ENCODE measurements around the gene CAD. TPM values are rescaled to one million over a fixed set of nuclear protein-coding genes. Genes with fewer than 3 reads are reported as not detected.

The CAD gene
- total and polyA plus RNA-seq, 9 of the 15 experiments (the other 6 are each of a cell fraction or from before 2014, with no cell fraction given) = 7.5 to 126 (median 33.7) TPM

DNA sequence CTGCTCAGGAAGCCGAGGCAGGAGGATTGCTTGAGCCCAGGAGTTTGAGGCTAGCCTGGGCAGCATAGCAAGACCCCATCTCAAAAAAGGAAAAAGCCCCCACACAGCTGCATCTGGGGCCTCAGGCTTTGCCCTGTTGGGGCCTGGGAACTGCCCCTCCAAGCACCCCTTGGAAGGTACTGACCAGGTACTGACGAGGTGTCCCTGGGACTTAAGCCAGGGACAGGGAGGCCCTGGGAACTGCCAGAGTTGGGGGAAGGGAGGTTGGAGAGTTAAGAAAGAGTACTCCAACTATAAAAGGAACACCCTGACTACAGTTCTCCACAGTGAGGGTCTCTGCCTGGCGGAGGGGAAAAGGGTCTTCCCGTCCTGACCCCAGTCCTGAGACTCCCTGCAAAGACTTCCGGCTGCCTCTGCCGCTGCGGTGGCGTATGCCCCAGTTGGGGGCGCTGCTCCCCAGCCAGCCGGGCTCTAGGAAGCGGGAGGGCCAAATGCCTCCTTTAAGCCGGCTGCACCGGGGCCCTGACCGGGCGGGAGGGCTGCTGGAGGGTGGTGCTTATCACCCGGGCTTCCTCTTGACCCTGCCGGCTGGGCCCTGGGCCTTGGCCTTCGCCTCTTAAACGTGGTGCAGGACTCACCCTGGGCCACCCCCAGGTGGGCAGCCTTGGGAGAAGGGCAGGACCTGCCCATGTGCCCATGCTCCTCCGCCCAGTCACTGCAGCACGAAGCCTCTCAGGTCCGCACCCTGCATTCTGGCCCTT, 32.9 kb downstream of the CAD start (continued):
- TF ChIP-seq THAP7 (CRISPR knock-in tag; IDR thresholded peaks at IDR 0.05) = no peak
- TF ChIP-seq, protein P1, sequence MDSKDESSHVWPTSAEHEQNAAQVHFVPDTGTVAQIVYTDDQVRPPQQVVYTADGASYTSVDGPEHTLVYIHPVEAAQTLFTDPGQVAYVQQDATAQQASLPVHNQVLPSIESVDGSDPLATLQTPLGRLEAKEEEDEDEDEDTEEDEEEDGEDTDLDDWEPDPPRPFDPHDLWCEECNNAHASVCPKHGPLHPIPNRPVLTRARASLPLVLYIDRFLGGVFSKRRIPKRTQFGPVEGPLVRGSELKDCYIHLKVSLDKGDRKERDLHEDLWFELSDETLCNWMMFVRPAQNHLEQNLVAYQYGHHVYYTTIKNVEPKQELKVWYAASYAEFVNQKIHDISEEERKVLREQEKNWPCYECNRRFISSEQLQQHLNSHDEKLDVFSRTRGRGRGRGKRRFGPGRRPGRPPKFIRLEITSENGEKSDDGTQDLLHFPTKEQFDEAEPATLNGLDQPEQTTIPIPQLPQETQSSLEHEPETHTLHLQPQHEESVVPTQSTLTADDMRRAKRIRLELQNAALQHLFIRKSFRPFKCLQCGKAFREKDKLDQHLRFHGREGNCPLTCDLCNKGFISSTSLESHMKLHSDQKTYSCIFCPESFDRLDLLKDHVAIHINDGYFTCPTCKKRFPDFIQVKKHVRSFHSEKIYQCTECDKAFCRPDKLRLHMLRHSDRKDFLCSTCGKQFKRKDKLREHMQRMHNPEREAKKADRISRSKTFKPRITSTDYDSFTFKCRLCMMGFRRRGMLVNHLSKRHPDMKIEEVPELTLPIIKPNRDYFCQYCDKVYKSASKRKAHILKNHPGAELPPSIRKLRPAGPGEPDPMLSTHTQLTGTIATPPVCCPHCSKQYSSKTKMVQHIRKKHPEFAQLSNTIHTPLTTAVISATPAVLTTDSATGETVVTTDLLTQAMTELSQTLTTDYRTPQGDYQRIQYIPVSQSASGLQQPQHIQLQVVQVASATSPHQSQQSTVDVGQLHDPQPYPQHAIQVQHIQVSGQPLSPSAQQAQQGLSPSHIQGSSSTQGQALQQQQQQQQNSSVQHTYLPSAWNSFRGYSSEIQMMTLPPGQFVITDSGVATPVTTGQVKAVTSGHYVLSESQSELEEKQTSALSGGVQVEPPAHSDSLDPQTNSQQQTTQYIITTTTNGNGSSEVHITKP (IDR thresholded peaks at IDR 0.05; ENCODE audit: partially characterized antibody) = no peak
- no peak for TF ChIP-seq NFXL1 (CRISPR knock-in tag; IDR thresholded peaks at IDR 0.05)
- no peak for TF ChIP-seq HNRNPK (IDR thresholded peaks at IDR 0.05; ENCODE audit: low read depth, low read length, poor library complexity, severe bottlenecking)
- no peak for TF ChIP-seq EZH2 (IDR thresholded peaks at IDR 0.05; ENCODE audit: borderline replicate concordance, low read depth, low read length)
- no peak for TF ChIP-seq ZNF395 (CRISPR knock-in tag; IDR thresholded peaks at IDR 0.05)
- no peak for TF ChIP-seq ADNP (tag; IDR thresholded peaks at IDR 0.05)
- no peak for TF ChIP-seq ZBED1 (IDR thresholded peaks at IDR 0.05)
- TF ChIP-seq TCF3 (CRISPR knock-in tag; IDR thresholded peaks at IDR 0.05) = 0 out of 2 replicates have a peak, but pooled peaks have one; percentile 23
- TF ChIP-seq, protein P2, sequence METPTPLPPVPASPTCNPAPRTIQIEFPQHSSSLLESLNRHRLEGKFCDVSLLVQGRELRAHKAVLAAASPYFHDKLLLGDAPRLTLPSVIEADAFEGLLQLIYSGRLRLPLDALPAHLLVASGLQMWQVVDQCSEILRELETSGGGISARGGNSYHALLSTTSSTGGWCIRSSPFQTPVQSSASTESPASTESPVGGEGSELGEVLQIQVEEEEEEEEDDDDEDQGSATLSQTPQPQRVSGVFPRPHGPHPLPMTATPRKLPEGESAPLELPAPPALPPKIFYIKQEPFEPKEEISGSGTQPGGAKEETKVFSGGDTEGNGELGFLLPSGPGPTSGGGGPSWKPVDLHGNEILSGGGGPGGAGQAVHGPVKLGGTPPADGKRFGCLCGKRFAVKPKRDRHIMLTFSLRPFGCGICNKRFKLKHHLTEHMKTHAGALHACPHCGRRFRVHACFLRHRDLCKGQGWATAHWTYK (CRISPR knock-in tag; IDR thresholded peaks at IDR 0.05) = no peak
- TF ChIP-seq SREBF1 (IDR thresholded peaks at IDR 0.05; ENCODE audit: borderline replicate concordance, low read depth, low read length) = no peak
- no peak for TF ChIP-seq MAFG (tag; conservative IDR thresholded peaks at IDR 0.05)
- no peak for TF ChIP-seq ZBTB43 (CRISPR knock-in tag; IDR thresholded peaks at IDR 0.05)
- no peak for TF ChIP-seq POLR3G (IDR thresholded peaks at IDR 0.05; ENCODE audit: extremely low read depth, insufficient read length, insufficient replicate concordance)
- no peak for TF ChIP-seq ZNF436 (CRISPR knock-in tag; IDR thresholded peaks at IDR 0.05)
- no peak for TF ChIP-seq MCM3 (IDR thresholded peaks at IDR 0.05)
- no peak for TF ChIP-seq PHB2 (IDR thresholded peaks at IDR 0.05; ENCODE audit: low read depth)
- no peak for TF ChIP-seq DMBX1 (CRISPR knock-in tag; IDR thresholded peaks at IDR 0.05; ENCODE audit: borderline replicate concordance)
- TF ChIP-seq ZNF263 (CRISPR knock-in tag; IDR thresholded peaks at IDR 0.05; ENCODE audit: borderline replicate concordance) = no peak
- no peak for TF ChIP-seq RFX1 (IDR thresholded peaks at IDR 0.05)
- no peak for TF ChIP-seq EWSR1 (IDR thresholded peaks at IDR 0.05; ENCODE audit: borderline replicate concordance, low read depth, partially characterized antibody)
